Brain microvascular endothelial cell (primary cell): ENCODE results near the gene PYGO2.

ENCODE experiments used
- DNase-seq: peaks from one replicate; pipeline ENCODE4 v3.0.0-alpha.2; 2020
- H3K27ac ChIP-seq: fragments of 250-450 bp; sonication (Bioruptor Pico); 2 replicates; pipeline ENCODE4 v1.5.1; 2020; ENCODE audit warnings: mild to moderate bottlenecking, moderate library complexity
- H3K27me3 ChIP-seq: fragments of 250-450 bp; sonication (Bioruptor Pico); replicated peaks from 2 replicates; pipeline ENCODE4 v1.5.1; 2020; ENCODE audit warnings: mild to moderate bottlenecking
- H3K36me3 ChIP-seq: fragments of 250-450 bp; sonication (Bioruptor Pico); replicated peaks from 2 replicates; pipeline ENCODE4 v1.5.1; 2020; ENCODE audit warnings: mild to moderate bottlenecking
- H3K4me3 ChIP-seq: 2 replicates; pipeline ENCODE4 v1.5.1; 2011; ENCODE audit warnings: low read depth, mild to moderate bottlenecking, control low read depth, low read length, moderate library complexity
- CTCF ChIP-seq: IDR thresholded peaks from 2 replicates; pipeline ENCODE4 v1.5.1; 2011; ENCODE audit warnings: low read depth, mild to moderate bottlenecking, moderate library complexity, low read length, control low read depth, inconsistent platforms; ENCODE audit errors: missing control alignments
- in situ Hi-C: cut with HindIII; loops from 2 replicates; pipeline ENCODE4 v1.10.0; 2017; ENCODE audit warnings: low sequenced_read_pairs, low pct_ligation_motif_present

The PYGO2 gene

GRCh38 chr1:154967331-154967950 lies 5.9 kb upstream of the PYGO2 start:
- Histone ChIP-seq H3K27ac (no peak overlapping the region), H3K4me3 (no peak overlapping the region), H3K27me3 (no peaks in the 10 kb centered on the region), H3K36me3 (peaks cover 55% of the 10 kb centered on the region)
- DNase-seq, result no peak
- in situ Hi-C loops, result no loop called here
- no peak for TF ChIP-seq CTCF

GRCh38 chr1:154966111-154966510 lies 4.5 kb upstream of the PYGO2 start:
- in situ Hi-C loops, result no loop called here
- Histone ChIP-seq H3K36me3 (peaks cover 60% of the 10 kb centered on the region), H3K27ac (no peak overlapping the region), H3K4me3 (no peak overlapping the region), H3K27me3 (no peaks in the 10 kb centered on the region)
- no peak for TF ChIP-seq CTCF
- DNase-seq, result no peak

- TF ChIP-seq CTCF, result no peak
- H3K36me3 ChIP-seq, result peaks cover 60% of the 10 kb centered on the region
- H3K27me3 ChIP-seq, result no peaks in the 10 kb centered on the region
- in situ Hi-C loops, result no loop called here
- DNase-seq, result no peak
- H3K4me3 ChIP-seq, result no peak overlapping the region
- no peak overlapping the region for H3K27ac ChIP-seq
Observed at GRCh38 chr1:154964359-154964758, 2.8 kb upstream of the PYGO2 start.

- Histone ChIP-seq H3K27me3 (no peaks in the 10 kb centered on the region), H3K27ac (no peak overlapping the region), H3K36me3 (peaks cover 60% of the 10 kb centered on the region), H3K4me3 (no peak overlapping the region)
- no peak for DNase-seq
- in situ Hi-C loops, result no loop called here
- no peak for TF ChIP-seq CTCF
Observed at GRCh38 chr1:154963643-154964042, 2.1 kb upstream of the PYGO2 start.

GRCh38 chr1:154962795-154963330 lies 1.3 kb upstream of the PYGO2 start:
- H3K36me3 ChIP-seq, result peaks cover 55% of the 10 kb centered on the region
- no peak overlapping the region for H3K27ac ChIP-seq
- no peak for TF ChIP-seq CTCF
- no peak overlapping the region for H3K4me3 ChIP-seq
- DNase-seq, result no peak
- no peaks in the 10 kb centered on the region for H3K27me3 ChIP-seq
- in situ Hi-C loops, result no loop called here
